K562 (cell line): ENCODE data around the gene CYP51A1. TPM values are rescaled to one million over a fixed set of nuclear protein-coding genes. Genes with fewer than 3 reads are reported as not detected.

Experiments
- ASH1L ChIP-seq: fragments of 450-650 bp; IDR thresholded peaks from 2 replicates; pipeline ENCODE4 v1.6.1; 2018; ENCODE audit warnings: borderline replicate concordance, mild to moderate bottlenecking, low read depth; ENCODE audit not compliant: partially characterized antibody
- CBFA2T2 ChIP-seq: fragments of 450-650 bp; conservative IDR thresholded peaks from 2 replicates; pipeline ENCODE4 v1.6.1; 2017; ENCODE audit warnings: mild to moderate bottlenecking
- DIDO1 ChIP-seq: fragments of 450-650 bp; IDR thresholded peaks from 2 replicates; pipeline ENCODE4 v1.6.1; 2016; ENCODE audit warnings: low read depth, missing biosample characterization, missing genetic modification characterization
- ETV1 ChIP-seq: fragments of 450-650 bp; conservative IDR thresholded peaks from 2 replicates; pipeline ENCODE4 v1.6.1; 2016; ENCODE audit warnings: missing genetic modification characterization, control low read depth, low read depth, missing compliant biosample characterization
- GABPA ChIP-seq: fragments of 200-800 bp; sonication (Bioruptor generic); conservative IDR thresholded peaks from 2 replicates; pipeline ENCODE4 v1.6.1; 2016; ENCODE audit warnings: low read depth, missing genetic modification characterization, missing compliant biosample characterization
- GATA2 ChIP-seq: sonication (generic); formaldehyde crosslinking; IDR thresholded peaks from 2 replicates; pipeline ENCODE4 v1.4.0; 2020; ENCODE audit warnings: mild to moderate bottlenecking, missing genetic modification reagents
- JUNB ChIP-seq: fragments of 450-650 bp; formaldehyde crosslinking; conservative IDR thresholded peaks from 2 replicates; pipeline ENCODE4 v1.4.0; 2020; ENCODE audit warnings: mild to moderate bottlenecking
- MEIS2 ChIP-seq: fragments of 450-650 bp; IDR thresholded peaks from 2 replicates; pipeline ENCODE4 v1.6.1; 2014; ENCODE audit warnings: mild to moderate bottlenecking; ENCODE audit not compliant: partially characterized antibody
- MTA2 ChIP-seq: fragments of 450-650 bp; IDR thresholded peaks from 2 replicates; pipeline ENCODE4 v1.6.1; 2016; ENCODE audit warnings: low read depth
- NR2C1 ChIP-seq, 2 experiments: fragments of 450-650 bp; IDR thresholded peaks; 2 replicates each; pipeline ENCODE4 v1.6.1; 2017; ENCODE audit warnings: mild to moderate bottlenecking in 2 of 2, antibody characterized with exemption in 1 of 2, inconsistent platforms in 1 of 2, missing compliant biosample characterization in 1 of 2, missing genetic modification characterization in 1 of 2
- RFX1 ChIP-seq: fragments of 450-650 bp; IDR thresholded peaks from 2 replicates; pipeline ENCODE4 v1.6.1; 2016; ENCODE audit warnings: mild to moderate bottlenecking, moderate library complexity
- SMARCE1 ChIP-seq: fragments of 450-650 bp; IDR thresholded peaks from 2 replicates; pipeline ENCODE4 v1.7.1; 2016; ENCODE audit warnings: mild to moderate bottlenecking
- STAT6 ChIP-seq: sonication (generic); formaldehyde crosslinking; IDR thresholded peaks from 2 replicates; pipeline ENCODE4 v1.8.1; 2023; ENCODE audit warnings: mild to moderate bottlenecking, missing genetic modification reagents
- TEAD4 ChIP-seq, 2 experiments: sonication (generic) in 1 of 2; formaldehyde crosslinking in 1 of 2; IDR thresholded peaks; 2 replicates each; pipeline versions ENCODE4 v1.6.1 to v1.8.0; 2012 to 2022; ENCODE audit warnings: borderline replicate concordance in 1 of 2, inconsistent platforms in 1 of 2, low read length in 1 of 2, mild to moderate bottlenecking in 1 of 2, missing genetic modification reagents in 1 of 2
- UBTF ChIP-seq, 2 experiments: IDR thresholded peaks; 2 replicates each; pipeline ENCODE4 v1.6.1; 2012; ENCODE audit warnings: improper control_type of control experiment in 2 of 2, low read depth in 2 of 2, low read length in 2 of 2, borderline replicate concordance in 1 of 2
- ZNF134 ChIP-seq: fragments of 250-450 bp; sonication (Bioruptor Pico); conservative IDR thresholded peaks from 2 replicates; pipeline ENCODE4 v1.4.0; 2020
- polyA plus RNA-seq, 8 experiments: library from polyadenylated mRNA; depleted of rRNA in 4 of 8; stranded (reverse) in 5 of 8; unstranded in 3 of 8; fragments of >200 nt; fragmentation: Nextera tagmentation in 2 of 8; fragmentation: Illumina TruSeq in 1 of 8; extraction: Ambion mirVana in 2 of 8; extraction: Trizol in 1 of 8; gene quantifications; 2 replicates each; pipeline versions ENCODE4 v1.2.1 to v1.2.3, GENCODE V29; 2011 to 2014; ENCODE audit warnings: inconsistent platforms in 1 of 8, missing spikeins in 1 of 8
- total RNA-seq, 7 experiments: library from RNA; depleted of rRNA in 6 of 7; stranded (reverse); fragments of >200 nt in 6 of 7; fragmentation: Illumina TruSeq in 2 of 7; extraction: Trizol in 2 of 7; gene quantifications; 2 replicates each; pipeline versions ENCODE4 v1.2.1 to v1.2.3, GENCODE V29; 2011 to 2021; ENCODE audit warnings: low replicate concordance in 1 of 7
- TF ChIP-seq, protein P1 (sequence below): fragments of 450-650 bp; IDR thresholded peaks from 2 replicates; pipeline ENCODE4 v1.7.1; 2018; ENCODE audit warnings: mild to moderate bottlenecking, low read depth; ENCODE audit not compliant: partially characterized antibody

CYP51A1 gene
- total and polyA plus RNA-seq, 9 of the 15 experiments (the other 6 are each of a cell fraction or from before 2014, with no cell fraction given) = 35.4 to 151 (median 80.3) TPM

- TF ChIP-seq, protein P1, sequence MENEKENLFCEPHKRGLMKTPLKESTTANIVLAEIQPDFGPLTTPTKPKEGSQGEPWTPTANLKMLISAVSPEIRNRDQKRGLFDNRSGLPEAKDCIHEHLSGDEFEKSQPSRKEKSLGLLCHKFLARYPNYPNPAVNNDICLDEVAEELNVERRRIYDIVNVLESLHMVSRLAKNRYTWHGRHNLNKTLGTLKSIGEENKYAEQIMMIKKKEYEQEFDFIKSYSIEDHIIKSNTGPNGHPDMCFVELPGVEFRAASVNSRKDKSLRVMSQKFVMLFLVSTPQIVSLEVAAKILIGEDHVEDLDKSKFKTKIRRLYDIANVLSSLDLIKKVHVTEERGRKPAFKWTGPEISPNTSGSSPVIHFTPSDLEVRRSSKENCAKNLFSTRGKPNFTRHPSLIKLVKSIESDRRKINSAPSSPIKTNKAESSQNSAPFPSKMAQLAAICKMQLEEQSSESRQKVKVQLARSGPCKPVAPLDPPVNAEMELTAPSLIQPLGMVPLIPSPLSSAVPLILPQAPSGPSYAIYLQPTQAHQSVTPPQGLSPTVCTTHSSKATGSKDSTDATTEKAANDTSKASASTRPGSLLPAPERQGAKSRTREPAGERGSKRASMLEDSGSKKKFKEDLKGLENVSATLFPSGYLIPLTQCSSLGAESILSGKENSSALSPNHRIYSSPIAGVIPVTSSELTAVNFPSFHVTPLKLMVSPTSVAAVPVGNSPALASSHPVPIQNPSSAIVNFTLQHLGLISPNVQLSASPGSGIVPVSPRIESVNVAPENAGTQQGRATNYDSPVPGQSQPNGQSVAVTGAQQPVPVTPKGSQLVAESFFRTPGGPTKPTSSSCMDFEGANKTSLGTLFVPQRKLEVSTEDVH = no peak
- TF ChIP-seq MEIS2 = peak; percentile 62
- no peak for TF ChIP-seq STAT6
- peak; percentile 76 for TF ChIP-seq RFX1
- TF ChIP-seq JUNB (CRISPR knock-in tag) = no peak
- no peak for TF ChIP-seq ASH1L
- no peak for TF ChIP-seq CBFA2T2
- TF ChIP-seq MTA2 = no peak
- TF ChIP-seq NR2C1 (IDR thresholded peaks at IDR 0.05) = 0 out of 2 replicates have a peak, but pooled peaks have one; percentile 24
- TF ChIP-seq NR2C1 (tag; IDR thresholded peaks at IDR 0.05) = no peak
- TF ChIP-seq ETV1 = no peak
- 0 out of 2 replicates have a peak, but pooled peaks have one; percentile 10 for TF ChIP-seq SMARCE1
- TF ChIP-seq ZNF134 (CRISPR knock-in tag) = no peak
- peak; percentile 65 for TF ChIP-seq TEAD4 (IDR thresholded peaks at IDR 0.05; ENCODE audit: low read length)
- no peak for TF ChIP-seq TEAD4 (CRISPR knock-in tag; IDR thresholded peaks at IDR 0.05; ENCODE audit: borderline replicate concordance)
- TF ChIP-seq GATA2 (CRISPR knock-in tag) = peak; percentile 55; the same call in 1 of the 2 replicates
- no peak for TF ChIP-seq DIDO1 (tag)
- peak; percentile 15 for TF ChIP-seq GABPA (tag)
- no peak for TF ChIP-seq UBTF (IDR thresholded peaks at IDR 0.05; ENCODE audit: borderline replicate concordance in 1 of 2, low read depth in 2 of 2, low read length in 2 of 2)
These were observed 994 bp upstream of the CYP51A1 start (continued) for GRCh38 chr7:92135052-92135889.
